Keratinocyte (primary cell): Measurements from ENCODE around the gene TEAD2. TPM values are rescaled to one million over a fixed set of nuclear protein-coding genes. Genes with fewer than 3 reads are reported as not detected.

ENCODE experiments used
- DNase-seq: peaks from one replicate; pipeline ENCODE4 v3.0.0-alpha.2; 2011; ENCODE audit warnings: low read depth, missing footprints, low spot score
- FAIRE-seq: peaks from 2 replicates; lab custom pipeline; 2011; peaks lifted over from hg19 to GRCh38; lab: Jason Lieb, UNC
- H2AFZ ChIP-seq: 2 replicates; pipeline ENCODE4 v1.6.0; 2012; ENCODE audit warnings: low read length, control low read depth, inconsistent platforms; ENCODE audit not compliant: control insufficient read depth
- H3K27ac ChIP-seq: 2 replicates; pipeline ENCODE4 v1.5.1; 2011; ENCODE audit warnings: low read length; ENCODE audit not compliant: control insufficient read depth, insufficient read depth
- H3K27me3 ChIP-seq: 3 replicates; pipeline ENCODE4 v1.6.0; 2011; ENCODE audit warnings: low read length; ENCODE audit not compliant: control insufficient read depth, insufficient read depth; ENCODE audit errors: extremely low read depth
- H3K36me3 ChIP-seq, 2 experiments: 2 replicates in 1 of 2; 3 replicates in 1 of 2; pipeline ENCODE4 v1.5.1; 2011; ENCODE audit warnings: low read length in 2 of 2, mild to moderate bottlenecking in 1 of 2; ENCODE audit not compliant: control insufficient read depth in 2 of 2, insufficient read depth in 2 of 2; ENCODE audit errors: extremely low read depth in 1 of 2
- H3K4me1 ChIP-seq: 3 replicates; pipeline ENCODE4 v1.5.1; 2011; ENCODE audit warnings: low read length; ENCODE audit not compliant: control insufficient read depth, insufficient read depth; ENCODE audit errors: extremely low read depth
- H3K4me2 ChIP-seq: 3 replicates; pipeline ENCODE4 v1.6.0; 2011; ENCODE audit warnings: low read depth, low read length; ENCODE audit not compliant: control insufficient read depth, insufficient read depth; ENCODE audit errors: extremely low read depth
- H3K4me3 ChIP-seq, 3 experiments: fragments of 200-600 bp in 1 of 3; sonication (generic) in 1 of 3; 2 replicates in 2 of 3; 3 replicates in 1 of 3; pipeline ENCODE4 v1.5.1; 2011 to 2016; ENCODE audit warnings: low read length in 3 of 3, mild to moderate bottlenecking in 3 of 3, control low read depth in 2 of 3, inconsistent platforms in 1 of 3, low read depth in 1 of 3, mixed read lengths in 1 of 3, mixed run types in 1 of 3, moderate library complexity in 1 of 3; ENCODE audit not compliant: control insufficient read depth in 2 of 3, insufficient read depth in 2 of 3; ENCODE audit errors: extremely low read depth in 1 of 3
- H3K79me2 ChIP-seq: 2 replicates; pipeline ENCODE4 v1.6.0; 2012; ENCODE audit warnings: low read length; ENCODE audit not compliant: control insufficient read depth, insufficient read depth
- H3K9ac ChIP-seq: 3 replicates; pipeline ENCODE4 v1.6.0; 2011; ENCODE audit warnings: low read length; ENCODE audit not compliant: control insufficient read depth, insufficient read depth; ENCODE audit errors: extremely low read depth
- H3K9me1 ChIP-seq: 3 replicates; pipeline ENCODE4 v1.6.0; 2011; ENCODE audit warnings: low read length; ENCODE audit not compliant: control insufficient read depth, insufficient read depth; ENCODE audit errors: extremely low read depth
- H3K9me3 ChIP-seq: 2 replicates; pipeline ENCODE4 v1.5.1; 2012; ENCODE audit warnings: low read depth, low read length; ENCODE audit not compliant: control insufficient read depth
- H4K20me1 ChIP-seq: 3 replicates; pipeline ENCODE4 v1.6.0; 2011; ENCODE audit warnings: low read length; ENCODE audit not compliant: control insufficient read depth, insufficient read depth; ENCODE audit errors: extremely low read depth
- CTCF ChIP-seq, 3 experiments: IDR thresholded peaks in 1 of 3; conservative IDR thresholded peaks in 1 of 3; optimal IDR thresholded peaks in 1 of 3; 2 replicates in 2 of 3; 3 replicates in 1 of 3; pipeline versions ENCODE3 to v1.5.1; 2011; ENCODE audit warnings: low read length in 3 of 3, mild to moderate bottlenecking in 3 of 3, moderate library complexity in 2 of 3, control low read depth in 1 of 3, inconsistent platforms in 1 of 3; ENCODE audit not compliant: insufficient read depth in 2 of 3; ENCODE audit errors: extremely low read depth in 1 of 3
- EZH2 ChIP-seq: IDR thresholded peaks from one replicate; pipeline ENCODE4 v1.6.1; 2012; ENCODE audit warnings: inconsistent platforms, mild to moderate bottlenecking, low read length, moderate library complexity
- dilution Hi-C: fragments of 300-500 bp; cut with MboI; formaldehyde crosslinking; loops from one replicate; pipeline ENCODE4 v1.7.0; 2020; ENCODE audit warnings: low sequenced_read_pairs; ENCODE audit not compliant: extremely low pct_ligation_motif_present
- polyA plus RNA-seq, 5 experiments: library from polyadenylated mRNA; depleted of rRNA in 3 of 5; stranded (reverse) in 3 of 5; stranded (forward) in 1 of 5; unstranded in 1 of 5; fragments of >200 nt; gene quantifications; 1 replicate in 1 of 5; 2 replicates in 3 of 5; 3 replicates in 1 of 5; pipeline versions ENCODE4 v1.2.1 to v1.2.3, GENCODE V29; 2011 to 2012; ENCODE audit warnings: missing spikeins in 2 of 5, low read depth in 1 of 5, low replicate concordance in 1 of 5

The TEAD2 gene
- polyA plus RNA-seq, 1 donor (not counting 4 experiments of a cell fraction or from before 2014, with no cell fraction given), result 6.4 TPM

GRCh38 chr19:49368711-49369358 is 6.6 kb upstream of the TEAD2 start:
- Histone ChIP-seq H3K4me3 (no peak overlapping the region), H4K20me1 (no peaks in the 10 kb centered on the region), H2AFZ (no peak overlapping the region), H3K27ac (no peak overlapping the region), H3K9me1 (no peaks in the 10 kb centered on the region), H3K27me3 (no peaks in the 10 kb centered on the region), H3K9me3 (peaks cover 9% of the 10 kb centered on the region), H3K36me3 (no peaks in the 10 kb centered on the region), H3K79me2 (no peaks in the 10 kb centered on the region), H3K4me2 (no peak overlapping the region), H3K4me1 (no peaks in the 10 kb centered on the region), H3K9ac (no peak overlapping the region)
- no peak for FAIRE-seq
- DNase-seq, result no peak
- dilution Hi-C loops, result no loop called here
- TF ChIP-seq EZH2 (no peak), CTCF (optimal IDR thresholded peaks at IDR 0.05 in 1 of 3, IDR thresholded peaks at IDR 0.05 in 1 of 3, conservative IDR thresholded peaks at IDR 0.05 in 1 of 3; ENCODE audit: extremely low read depth in 1 of 3, insufficient read depth in 2 of 3, low read length in 3 of 3) (no peak)

- H3K9ac ChIP-seq, result no peak overlapping the region
- H4K20me1 ChIP-seq, result no peaks in the 10 kb centered on the region
- no peak for FAIRE-seq
- DNase-seq, result no peak
- no peaks in the 10 kb centered on the region for H3K79me2 ChIP-seq
- no peaks in the 10 kb centered on the region for H3K36me3 ChIP-seq
- dilution Hi-C loops, result no loop called here
- H2AFZ ChIP-seq, result no peak overlapping the region
- H3K4me2 ChIP-seq, result no peak overlapping the region
- no peak overlapping the region for H3K4me3 ChIP-seq
- peaks cover 9% of the 10 kb centered on the region for H3K9me3 ChIP-seq
- peaks cover 12% of the 10 kb centered on the region for H3K4me1 ChIP-seq
- no peaks in the 10 kb centered on the region for H3K9me1 ChIP-seq
- TF ChIP-seq EZH2 (no peak), CTCF (optimal IDR thresholded peaks at IDR 0.05 in 1 of 3, IDR thresholded peaks at IDR 0.05 in 1 of 3, conservative IDR thresholded peaks at IDR 0.05 in 1 of 3; ENCODE audit: extremely low read depth in 1 of 3, insufficient read depth in 2 of 3, low read length in 3 of 3) (no peak)
- no peaks in the 10 kb centered on the region for H3K27me3 ChIP-seq
- H3K27ac ChIP-seq, result no peak overlapping the region
Observed at GRCh38 chr19:49366110-49366509, 3.9 kb upstream of the TEAD2 start.
